HL-60 (cell line): ENCODE results near the gene POLRMT.

Source experiments
- DNase-seq, 2 experiments: peaks; one replicate each; pipeline ENCODE4 v3.0.0-alpha.2; 2010 to 2020; ENCODE audit warnings: low read depth in 1 of 2, low spot score in 1 of 2
- H3K27ac ChIP-seq: fragments of 250-450 bp; sonication (Bioruptor Pico); replicated peaks from 2 replicates; pipeline ENCODE4 v1.5.1; 2020; ENCODE audit warnings: mild to moderate bottlenecking, moderate library complexity
- H3K27me3 ChIP-seq: fragments of 250-450 bp; sonication (Bioruptor Pico); 2 replicates; pipeline ENCODE4 v1.5.1; 2021; ENCODE audit warnings: mild to moderate bottlenecking, moderate library complexity; ENCODE audit not compliant: insufficient read depth, poor library complexity, severe bottlenecking
- H3K4me3 ChIP-seq: replicated peaks from 2 replicates; pipeline ENCODE4 v1.5.1; 2011; ENCODE audit warnings: mild to moderate bottlenecking, control low read depth, low read length; ENCODE audit not compliant: insufficient read depth
- GABPA ChIP-seq: IDR thresholded peaks from 2 replicates; pipeline ENCODE4 v1.6.1; 2012; ENCODE audit warnings: low read depth
- POLR2AphosphoS5 ChIP-seq: IDR thresholded peaks from 2 replicates; pipeline ENCODE4 v1.6.1; 2012; ENCODE audit warnings: low read depth
- SPI1 ChIP-seq: IDR thresholded peaks from 2 replicates; pipeline ENCODE4 v1.6.1; 2012; ENCODE audit warnings: low read depth, mild to moderate bottlenecking, borderline replicate concordance
- TF ChIP-seq, protein P1 (sequence below): IDR thresholded peaks from 2 replicates; pipeline ENCODE4 v1.6.1; 2012; ENCODE audit warnings: low read depth; ENCODE audit not compliant: insufficient replicate concordance
- TF ChIP-seq, protein P2 (sequence below): IDR thresholded peaks from one replicate; pipeline ENCODE4 v1.5.1; 2011; ENCODE audit warnings: low read length, control low read depth, inconsistent platforms; ENCODE audit not compliant: insufficient read depth

The POLRMT gene

DNA sequence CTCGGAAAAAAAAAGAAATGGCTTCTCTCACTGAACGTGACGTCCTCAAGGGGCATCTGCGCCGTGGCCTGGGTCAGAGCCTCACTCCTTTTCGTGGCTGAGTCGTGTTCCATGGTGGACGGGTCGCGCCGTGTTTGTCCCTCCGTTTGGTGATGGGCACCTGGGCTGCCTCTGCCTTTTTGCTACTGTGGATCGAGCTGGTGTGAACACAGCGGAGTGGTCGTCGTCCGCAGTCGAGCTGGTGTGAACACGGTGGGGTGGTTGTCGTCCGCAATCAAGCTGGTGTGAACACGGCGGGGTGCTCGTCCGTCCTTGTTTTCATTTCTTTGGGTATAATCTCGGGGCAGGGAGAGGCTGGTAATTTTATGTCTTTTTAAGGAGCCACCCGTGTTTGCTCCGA lies 32.0 kb downstream of the POLRMT start:
- no peaks in the 10 kb centered on the region for H3K27me3 ChIP-seq
- TF ChIP-seq SPI1 (no peak), GABPA (no peak), POLR2AphosphoS5 (no peak)
- TF ChIP-seq, protein P1, sequence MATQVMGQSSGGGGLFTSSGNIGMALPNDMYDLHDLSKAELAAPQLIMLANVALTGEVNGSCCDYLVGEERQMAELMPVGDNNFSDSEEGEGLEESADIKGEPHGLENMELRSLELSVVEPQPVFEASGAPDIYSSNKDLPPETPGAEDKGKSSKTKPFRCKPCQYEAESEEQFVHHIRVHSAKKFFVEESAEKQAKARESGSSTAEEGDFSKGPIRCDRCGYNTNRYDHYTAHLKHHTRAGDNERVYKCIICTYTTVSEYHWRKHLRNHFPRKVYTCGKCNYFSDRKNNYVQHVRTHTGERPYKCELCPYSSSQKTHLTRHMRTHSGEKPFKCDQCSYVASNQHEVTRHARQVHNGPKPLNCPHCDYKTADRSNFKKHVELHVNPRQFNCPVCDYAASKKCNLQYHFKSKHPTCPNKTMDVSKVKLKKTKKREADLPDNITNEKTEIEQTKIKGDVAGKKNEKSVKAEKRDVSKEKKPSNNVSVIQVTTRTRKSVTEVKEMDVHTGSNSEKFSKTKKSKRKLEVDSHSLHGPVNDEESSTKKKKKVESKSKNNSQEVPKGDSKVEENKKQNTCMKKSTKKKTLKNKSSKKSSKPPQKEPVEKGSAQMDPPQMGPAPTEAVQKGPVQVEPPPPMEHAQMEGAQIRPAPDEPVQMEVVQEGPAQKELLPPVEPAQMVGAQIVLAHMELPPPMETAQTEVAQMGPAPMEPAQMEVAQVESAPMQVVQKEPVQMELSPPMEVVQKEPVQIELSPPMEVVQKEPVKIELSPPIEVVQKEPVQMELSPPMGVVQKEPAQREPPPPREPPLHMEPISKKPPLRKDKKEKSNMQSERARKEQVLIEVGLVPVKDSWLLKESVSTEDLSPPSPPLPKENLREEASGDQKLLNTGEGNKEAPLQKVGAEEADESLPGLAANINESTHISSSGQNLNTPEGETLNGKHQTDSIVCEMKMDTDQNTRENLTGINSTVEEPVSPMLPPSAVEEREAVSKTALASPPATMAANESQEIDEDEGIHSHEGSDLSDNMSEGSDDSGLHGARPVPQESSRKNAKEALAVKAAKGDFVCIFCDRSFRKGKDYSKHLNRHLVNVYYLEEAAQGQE, result no peak
- TF ChIP-seq, protein P2, sequence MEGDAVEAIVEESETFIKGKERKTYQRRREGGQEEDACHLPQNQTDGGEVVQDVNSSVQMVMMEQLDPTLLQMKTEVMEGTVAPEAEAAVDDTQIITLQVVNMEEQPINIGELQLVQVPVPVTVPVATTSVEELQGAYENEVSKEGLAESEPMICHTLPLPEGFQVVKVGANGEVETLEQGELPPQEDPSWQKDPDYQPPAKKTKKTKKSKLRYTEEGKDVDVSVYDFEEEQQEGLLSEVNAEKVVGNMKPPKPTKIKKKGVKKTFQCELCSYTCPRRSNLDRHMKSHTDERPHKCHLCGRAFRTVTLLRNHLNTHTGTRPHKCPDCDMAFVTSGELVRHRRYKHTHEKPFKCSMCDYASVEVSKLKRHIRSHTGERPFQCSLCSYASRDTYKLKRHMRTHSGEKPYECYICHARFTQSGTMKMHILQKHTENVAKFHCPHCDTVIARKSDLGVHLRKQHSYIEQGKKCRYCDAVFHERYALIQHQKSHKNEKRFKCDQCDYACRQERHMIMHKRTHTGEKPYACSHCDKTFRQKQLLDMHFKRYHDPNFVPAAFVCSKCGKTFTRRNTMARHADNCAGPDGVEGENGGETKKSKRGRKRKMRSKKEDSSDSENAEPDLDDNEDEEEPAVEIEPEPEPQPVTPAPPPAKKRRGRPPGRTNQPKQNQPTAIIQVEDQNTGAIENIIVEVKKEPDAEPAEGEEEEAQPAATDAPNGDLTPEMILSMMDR, result no peak
- DNase-seq, result no peak

DNA sequence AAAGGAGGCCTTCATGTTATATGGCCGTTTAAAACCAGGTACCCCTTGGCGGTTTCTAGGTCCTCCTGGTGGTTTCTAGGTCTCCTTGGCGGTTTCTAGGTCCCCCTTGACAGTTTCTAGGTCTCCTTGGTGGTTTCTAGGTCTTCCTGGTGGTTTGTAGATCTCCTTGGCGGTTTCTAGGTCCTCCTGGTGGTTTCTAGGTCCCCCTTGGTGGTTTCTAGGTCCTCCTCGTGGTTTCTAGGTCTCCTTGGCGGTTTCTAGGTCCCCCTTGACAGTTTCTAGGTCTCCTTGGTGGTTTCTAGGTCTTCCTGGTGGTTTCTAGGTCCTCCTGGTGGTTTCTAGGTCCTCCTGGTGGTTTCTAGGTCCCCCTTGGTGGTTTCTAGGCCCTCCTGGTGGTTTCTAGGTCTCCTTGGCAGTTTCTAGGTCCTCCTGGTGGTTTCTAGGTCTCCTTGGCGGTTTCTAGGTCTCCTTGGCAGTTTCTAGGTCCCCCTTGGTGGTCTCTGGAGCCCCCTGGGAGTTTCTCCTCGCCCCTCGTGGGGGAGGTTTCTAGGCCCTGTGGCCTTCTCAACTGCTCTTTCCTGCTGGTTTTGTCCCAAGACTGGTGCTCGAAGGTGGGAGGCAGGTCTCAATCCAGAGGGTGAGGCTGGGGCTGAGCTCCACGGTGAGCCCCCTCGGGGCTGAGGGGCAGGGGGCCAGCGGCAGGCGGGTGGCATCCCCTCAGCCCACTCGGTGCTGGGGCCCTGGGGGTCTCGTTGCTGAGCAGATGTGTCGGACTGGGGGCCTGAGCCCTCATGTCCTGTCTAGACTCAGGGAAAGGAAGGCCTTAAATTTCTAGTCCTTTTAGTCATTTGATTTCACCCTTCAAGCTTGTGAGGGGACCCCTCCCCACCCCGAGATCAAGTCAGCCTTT lies 35.7 kb downstream of the POLRMT start:
- Histone ChIP-seq H3K27ac (no peak overlapping the region), H3K4me3 (no peak overlapping the region), H3K27me3 (no peaks in the 10 kb centered on the region)
- no peak for DNase-seq
- TF ChIP-seq, protein P2, result no peak
- no peak for TF ChIP-seq GABPA
- TF ChIP-seq, protein P1, result peak; percentile 32
- TF ChIP-seq POLR2AphosphoS5, result no peak
- TF ChIP-seq SPI1, result no peak

More for the DNA sequence above, 32.0 kb downstream of the POLRMT start:
- Histone ChIP-seq H3K4me3 (no peak overlapping the region), H3K27ac (no peak overlapping the region)

DNA sequence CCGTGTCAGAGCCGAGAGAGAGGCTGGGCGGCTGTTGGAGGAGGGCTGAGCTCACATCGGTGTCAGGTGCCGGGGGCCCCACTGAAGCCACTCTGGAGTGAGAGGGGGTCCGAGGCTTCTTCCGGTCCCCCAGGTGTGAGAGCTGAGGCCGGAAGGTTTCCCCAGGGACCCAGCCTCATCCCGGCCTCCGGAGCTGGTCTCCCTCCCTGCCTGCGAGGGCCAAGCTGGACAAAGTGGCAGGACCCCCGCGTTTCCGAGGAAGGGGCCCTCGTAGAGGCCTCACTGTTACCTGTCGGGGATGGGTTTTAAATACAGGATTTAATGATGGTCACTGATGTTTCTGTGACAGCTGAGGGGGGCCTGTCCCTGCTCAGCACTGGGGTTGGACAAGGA lies 37.1 kb downstream of the POLRMT start:
- Histone ChIP-seq H3K27me3 (peaks cover 9% of the 10 kb centered on the region), H3K4me3 (no peak overlapping the region), H3K27ac (no peak overlapping the region)
- no peak for DNase-seq
- TF ChIP-seq SPI1 (no peak), POLR2AphosphoS5 (no peak), GABPA (no peak)
- TF ChIP-seq, protein P1, result no peak
- TF ChIP-seq, protein P2, result no peak
